ENCODE measurements around the gene SGIP1.

The SGIP1 gene

DNA sequence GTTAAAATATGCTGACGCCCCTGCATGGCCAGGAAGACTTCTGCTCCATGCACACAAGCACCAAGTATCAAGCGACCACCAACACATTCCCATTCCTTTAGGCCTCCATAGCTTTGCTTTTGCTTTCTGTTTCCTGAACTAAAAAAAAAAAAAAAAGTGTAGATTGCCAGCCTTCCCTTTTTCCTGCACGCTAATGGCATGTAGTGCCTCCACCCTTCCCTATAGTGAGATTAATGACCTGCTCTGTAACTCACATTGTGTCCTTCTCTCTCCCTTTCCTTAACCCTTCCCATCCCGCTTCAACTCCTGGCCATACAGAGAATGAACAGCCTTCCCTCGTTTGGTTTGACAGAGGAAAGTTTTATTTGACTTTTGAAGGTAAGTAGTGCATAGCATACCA is 161.2 kb downstream of the SGIP1 start:
- TF ChIP-seq, protein P1, sequence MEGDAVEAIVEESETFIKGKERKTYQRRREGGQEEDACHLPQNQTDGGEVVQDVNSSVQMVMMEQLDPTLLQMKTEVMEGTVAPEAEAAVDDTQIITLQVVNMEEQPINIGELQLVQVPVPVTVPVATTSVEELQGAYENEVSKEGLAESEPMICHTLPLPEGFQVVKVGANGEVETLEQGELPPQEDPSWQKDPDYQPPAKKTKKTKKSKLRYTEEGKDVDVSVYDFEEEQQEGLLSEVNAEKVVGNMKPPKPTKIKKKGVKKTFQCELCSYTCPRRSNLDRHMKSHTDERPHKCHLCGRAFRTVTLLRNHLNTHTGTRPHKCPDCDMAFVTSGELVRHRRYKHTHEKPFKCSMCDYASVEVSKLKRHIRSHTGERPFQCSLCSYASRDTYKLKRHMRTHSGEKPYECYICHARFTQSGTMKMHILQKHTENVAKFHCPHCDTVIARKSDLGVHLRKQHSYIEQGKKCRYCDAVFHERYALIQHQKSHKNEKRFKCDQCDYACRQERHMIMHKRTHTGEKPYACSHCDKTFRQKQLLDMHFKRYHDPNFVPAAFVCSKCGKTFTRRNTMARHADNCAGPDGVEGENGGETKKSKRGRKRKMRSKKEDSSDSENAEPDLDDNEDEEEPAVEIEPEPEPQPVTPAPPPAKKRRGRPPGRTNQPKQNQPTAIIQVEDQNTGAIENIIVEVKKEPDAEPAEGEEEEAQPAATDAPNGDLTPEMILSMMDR (conservative IDR thresholded peaks at IDR 0.05; ENCODE audit: low read depth, low read length), result no peak
- no peak overlapping the region for H2AFZ ChIP-seq (ENCODE audit: low read depth)

DNA sequence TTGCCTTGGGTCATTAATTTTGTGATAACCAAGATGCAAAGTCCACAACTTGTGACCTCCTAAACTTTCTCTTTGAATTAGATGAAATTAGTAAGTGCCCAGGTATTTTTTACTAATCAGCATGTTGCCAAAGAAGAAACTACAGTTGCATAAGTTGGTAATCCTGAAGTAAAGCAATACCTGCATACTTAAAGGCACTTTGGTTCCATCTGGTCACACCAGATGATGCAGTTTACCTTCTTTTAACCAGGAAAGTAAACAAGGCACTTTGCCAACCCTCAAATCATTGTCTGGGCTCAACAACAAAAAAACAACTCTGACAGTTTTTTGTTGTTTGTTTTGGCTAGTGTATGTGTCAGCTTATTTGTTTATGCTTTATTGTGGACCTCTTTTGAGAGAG is 162.8 kb downstream of the SGIP1 start:
- Histone ChIP-seq H3K79me2 (ENCODE audit: insufficient read depth, low read depth) (no peaks in the 10 kb centered on the region), H3K36me3 (ENCODE audit: insufficient read depth) (no peaks in the 10 kb centered on the region), H3K4me2 (no peak overlapping the region), H3K27ac (no peak overlapping the region), H3K4me3 (IDR thresholded peaks at IDR 0.05; ENCODE audit: insufficient read depth, low read depth, low read length) (no peak overlapping the region), H3K27me3 (ENCODE audit: insufficient read depth, low read depth) (no peaks in the 10 kb centered on the region), H3K9ac (no peak overlapping the region), H4K20me1 (ENCODE audit: insufficient read depth) (no peaks in the 10 kb centered on the region), H2AFZ (ENCODE audit: low read depth) (no peak overlapping the region), H3K4me1 (ENCODE audit: low read depth, poor library complexity, severe bottlenecking) (no peaks in the 10 kb centered on the region)
- TF ChIP-seq, protein P1 (conservative IDR thresholded peaks at IDR 0.05; ENCODE audit: low read depth, low read length), result no peak

More for the DNA sequence above, 161.2 kb downstream of the SGIP1 start:
- H3K4me1 ChIP-seq (ENCODE audit: low read depth, poor library complexity, severe bottlenecking), result no peaks in the 10 kb centered on the region
- no peaks in the 10 kb centered on the region for H3K79me2 ChIP-seq (ENCODE audit: insufficient read depth, low read depth)
- H3K4me2 ChIP-seq, result no peak overlapping the region
- no peak overlapping the region for H3K27ac ChIP-seq
- no peak overlapping the region for H3K9ac ChIP-seq
- H3K27me3 ChIP-seq (ENCODE audit: insufficient read depth, low read depth), result no peaks in the 10 kb centered on the region
- H3K4me3 ChIP-seq (IDR thresholded peaks at IDR 0.05; ENCODE audit: insufficient read depth, low read depth, low read length), result no peak overlapping the region
- H3K36me3 ChIP-seq (ENCODE audit: insufficient read depth), result no peaks in the 10 kb centered on the region
- no peaks in the 10 kb centered on the region for H4K20me1 ChIP-seq (ENCODE audit: insufficient read depth)

DNA sequence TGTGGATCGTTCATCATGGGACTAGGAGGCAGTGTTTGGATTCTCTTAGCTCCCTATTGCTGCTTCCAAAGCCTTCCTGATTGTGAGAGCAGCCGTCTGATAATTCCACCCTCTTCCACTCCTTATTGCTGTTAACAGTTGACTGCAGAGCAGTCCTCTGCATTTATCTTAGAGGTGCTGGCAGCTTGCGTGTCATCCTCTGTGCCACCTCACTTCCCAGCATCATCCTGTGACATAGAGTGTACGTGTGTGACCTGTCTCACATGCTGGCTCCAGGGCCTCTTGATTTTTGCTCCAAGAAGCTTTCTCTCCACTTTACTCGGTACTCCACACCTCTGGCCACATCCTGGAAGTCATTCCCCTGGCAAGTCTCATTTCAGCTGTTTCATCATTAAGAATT is 165.3 kb downstream of the SGIP1 start:
- no peaks in the 10 kb centered on the region for H3K27me3 ChIP-seq (ENCODE audit: insufficient read depth, low read depth)

DNA sequence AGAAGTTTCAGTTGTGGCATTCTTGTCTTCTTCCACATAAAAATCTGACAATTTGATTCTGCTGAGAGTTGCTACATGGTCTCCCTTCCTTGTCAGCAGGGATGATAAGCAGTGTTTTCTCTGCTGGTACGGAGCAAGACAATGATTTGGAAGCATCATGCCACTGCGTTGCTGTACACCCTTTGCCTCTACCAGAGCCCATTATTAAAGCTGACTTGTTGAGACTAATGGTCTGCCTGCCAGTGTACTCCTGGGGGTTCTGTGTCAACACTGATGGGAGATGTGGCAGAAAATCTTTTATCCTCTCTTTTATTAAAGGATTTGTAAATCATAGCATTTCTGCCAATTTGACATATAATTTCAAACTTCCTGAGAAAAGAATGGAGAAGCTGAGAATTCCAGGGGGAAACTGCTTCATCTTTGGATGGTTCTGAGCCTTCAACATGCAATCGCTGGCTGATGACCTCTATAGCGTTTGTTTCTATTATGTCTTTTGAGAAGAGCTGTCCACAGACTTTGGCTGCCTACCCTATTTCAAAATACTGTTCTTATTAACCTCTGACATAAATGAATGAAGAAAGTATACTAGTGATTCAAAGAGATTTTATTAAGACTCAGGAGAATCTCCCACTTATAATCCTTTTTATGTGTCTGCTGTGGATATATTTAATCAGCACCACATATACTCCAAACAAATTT is 170.4 kb downstream of the SGIP1 start:
- no peak overlapping the region for H3K9ac ChIP-seq
- no peaks in the 10 kb centered on the region for H3K36me3 ChIP-seq (ENCODE audit: insufficient read depth)
- no peaks in the 10 kb centered on the region for H4K20me1 ChIP-seq (ENCODE audit: insufficient read depth)
- H3K4me1 ChIP-seq (ENCODE audit: low read depth, poor library complexity, severe bottlenecking), result no peaks in the 10 kb centered on the region
- TF ChIP-seq, protein P1 (conservative IDR thresholded peaks at IDR 0.05; ENCODE audit: low read depth, low read length), result no peak
- no peaks in the 10 kb centered on the region for H3K79me2 ChIP-seq (ENCODE audit: insufficient read depth, low read depth)
- no peak overlapping the region for H2AFZ ChIP-seq (ENCODE audit: low read depth)
- no peak overlapping the region for H3K4me3 ChIP-seq (IDR thresholded peaks at IDR 0.05; ENCODE audit: insufficient read depth, low read depth, low read length)
- no peaks in the 10 kb centered on the region for H3K27me3 ChIP-seq (ENCODE audit: insufficient read depth, low read depth)
- H3K27ac ChIP-seq, result no peak overlapping the region
- no peak overlapping the region for H3K4me2 ChIP-seq

More for the DNA sequence above, 165.3 kb downstream of the SGIP1 start:
- H3K79me2 ChIP-seq (ENCODE audit: insufficient read depth, low read depth), result no peaks in the 10 kb centered on the region
- no peaks in the 10 kb centered on the region for H4K20me1 ChIP-seq (ENCODE audit: insufficient read depth)
- no peak overlapping the region for H3K4me3 ChIP-seq (IDR thresholded peaks at IDR 0.05; ENCODE audit: insufficient read depth, low read depth, low read length)
- H3K4me1 ChIP-seq (ENCODE audit: low read depth, poor library complexity, severe bottlenecking), result no peaks in the 10 kb centered on the region
- H3K27ac ChIP-seq, result no peak overlapping the region
- no peaks in the 10 kb centered on the region for H3K36me3 ChIP-seq (ENCODE audit: insufficient read depth)
- H3K4me2 ChIP-seq, result no peak overlapping the region
- no peak overlapping the region for H3K9ac ChIP-seq
- TF ChIP-seq, protein P1 (conservative IDR thresholded peaks at IDR 0.05; ENCODE audit: low read depth, low read length), result no peak
- H2AFZ ChIP-seq (ENCODE audit: low read depth), result no peak overlapping the region
